ENCODE measurements around the gene LHFPL6.

Gene LHFPL6

GRCh38 chr13:39297664-39298171, 305.3 kb downstream of the LHFPL6 start:
- no peak for DNase-seq (ENCODE audit: low read depth)

- no peak for DNase-seq (ENCODE audit: low read depth)
Observed at GRCh38 chr13:39297023-39297422, 306.0 kb downstream of the LHFPL6 start.

- DNase-seq (ENCODE audit: low read depth), result no peak
Observed at GRCh38 chr13:39296193-39296592, 306.8 kb downstream of the LHFPL6 start.
